Measurements from ENCODE around the gene TST. TPM values are rescaled to one million over a fixed set of nuclear protein-coding genes. Genes with fewer than 3 reads are reported as not detected.

Gene TST
- total RNA-seq, 2 donors from 2014 or later = 3.5 to 6.7 TPM

- no peaks in the 10 kb centered on the region for H3K36me3 Mint-ChIP-seq (ENCODE audit: insufficient read depth in 2 of 2)
These were observed 13.6 kb upstream of the TST start for GRCh38 chr22:37032535-37033460.

DNA sequence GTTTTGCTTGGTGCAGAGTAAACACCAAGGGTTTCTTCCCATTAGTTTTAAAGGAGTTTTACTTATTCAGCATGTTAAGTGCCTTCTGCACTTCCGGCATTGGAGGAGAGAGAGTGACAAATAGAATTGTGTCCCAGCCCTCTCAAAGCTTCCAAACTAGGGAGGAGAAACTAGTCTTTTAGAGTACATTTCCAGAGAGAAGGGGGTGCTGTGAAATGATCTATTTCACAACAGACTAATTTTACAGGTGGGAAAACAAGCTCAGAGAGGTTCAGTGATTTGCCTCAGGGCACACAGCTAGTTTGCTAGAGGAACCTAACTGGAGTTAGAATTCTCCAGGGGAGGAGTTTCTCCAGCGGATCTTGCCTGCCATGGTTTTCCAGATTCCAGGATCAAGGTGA lies 12.9 kb upstream of the TST start:
- Mint-ChIP-seq H3K4me3 (no peak overlapping the region), H3K36me3 (ENCODE audit: insufficient read depth in 2 of 2) (no peaks in the 10 kb centered on the region), H3K9me3 (no peaks in the 10 kb centered on the region), H3K27ac (no peak overlapping the region), H3K4me1 (ENCODE audit: low read depth) (no peaks in the 10 kb centered on the region), H3K27me3 (ENCODE audit: low read depth) (peaks cover 15% of the 10 kb centered on the region)
- ATAC-seq (replicated peaks in 1 of 2) (no peak), DNase-seq (no peak)

More at GRCh38 chr22:37032535-37033460, 13.6 kb upstream of the TST start:
- peaks cover 15% of the 10 kb centered on the region for H3K27me3 Mint-ChIP-seq (ENCODE audit: low read depth)
- no peak for DNase-seq
- H3K27ac Mint-ChIP-seq = no peak overlapping the region
- no peak overlapping the region for H3K4me3 Mint-ChIP-seq
- no peak for ATAC-seq (replicated peaks in 1 of 2)
- H3K9me3 Mint-ChIP-seq = no peaks in the 10 kb centered on the region
- no peaks in the 10 kb centered on the region for H3K4me1 Mint-ChIP-seq (ENCODE audit: low read depth)

- Mint-ChIP-seq H3K4me3 (no peak overlapping the region), H3K27me3 (ENCODE audit: low read depth) (peaks cover 11% of the 10 kb centered on the region), H3K4me1 (ENCODE audit: low read depth) (no peaks in the 10 kb centered on the region), H3K36me3 (ENCODE audit: insufficient read depth in 2 of 2) (no peaks in the 10 kb centered on the region), H3K9me3 (no peaks in the 10 kb centered on the region), H3K27ac (no peak overlapping the region)
- no peak for DNase-seq
- no peak for ATAC-seq (replicated peaks in 1 of 2)
These were observed 11.5 kb upstream of the TST start for GRCh38 chr22:37030560-37031281.

GRCh38 chr22:37028692-37029674 lies 9.7 kb upstream of the TST start:
- no peak overlapping the region for H3K27ac Mint-ChIP-seq
- no peak for DNase-seq
- H3K4me1 Mint-ChIP-seq (ENCODE audit: low read depth) = no peaks in the 10 kb centered on the region
- H3K27me3 Mint-ChIP-seq (ENCODE audit: low read depth) = no peaks in the 10 kb centered on the region
- no peak overlapping the region for H3K4me3 Mint-ChIP-seq
- no peaks in the 10 kb centered on the region for H3K9me3 Mint-ChIP-seq
- no peaks in the 10 kb centered on the region for H3K36me3 Mint-ChIP-seq (ENCODE audit: insufficient read depth in 2 of 2)
- ATAC-seq (replicated peaks in 1 of 2) = no peak

- DNase-seq (no peak), ATAC-seq (replicated peaks in 1 of 2) (no peak)
- no peaks in the 10 kb centered on the region for H3K27me3 Mint-ChIP-seq (ENCODE audit: low read depth)
- H3K4me3 Mint-ChIP-seq = no peak overlapping the region
- H3K36me3 Mint-ChIP-seq (ENCODE audit: insufficient read depth in 2 of 2) = no peaks in the 10 kb centered on the region
- H3K4me1 Mint-ChIP-seq (ENCODE audit: low read depth) = no peaks in the 10 kb centered on the region
- H3K27ac Mint-ChIP-seq = no peak overlapping the region
- H3K9me3 Mint-ChIP-seq = no peaks in the 10 kb centered on the region
These were observed 8.3 kb upstream of the TST start for GRCh38 chr22:37027556-37027955.

DNA sequence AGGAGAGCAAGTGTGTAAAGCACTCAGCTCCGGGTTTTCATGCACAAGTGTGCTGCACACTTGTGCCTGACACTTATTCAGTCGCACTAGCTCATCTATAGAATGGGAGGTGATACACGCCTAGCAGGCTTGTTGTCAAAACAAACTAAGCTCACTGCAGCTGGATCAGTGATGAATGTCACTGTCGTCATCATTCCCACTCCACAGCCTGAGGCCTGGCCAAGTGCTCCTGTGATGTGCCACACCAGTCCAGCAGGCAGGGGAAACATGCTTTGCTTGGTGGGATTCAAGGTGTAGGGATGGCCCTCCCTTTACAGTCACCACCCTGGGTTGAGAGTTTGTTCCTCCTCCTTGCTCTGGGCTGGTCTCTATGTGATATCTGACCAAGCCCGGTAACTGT lies 7.1 kb upstream of the TST start:
- Mint-ChIP-seq H3K9me3 (no peaks in the 10 kb centered on the region), H3K36me3 (ENCODE audit: insufficient read depth in 2 of 2) (no peaks in the 10 kb centered on the region), H3K27me3 (ENCODE audit: low read depth) (peaks cover 7% of the 10 kb centered on the region), H3K4me1 (ENCODE audit: low read depth) (peaks cover 6% of the 10 kb centered on the region), H3K4me3 (no peak overlapping the region), H3K27ac (no peak overlapping the region)
- DNase-seq = no peak
- no peak for ATAC-seq (replicated peaks in 1 of 2)

DNA sequence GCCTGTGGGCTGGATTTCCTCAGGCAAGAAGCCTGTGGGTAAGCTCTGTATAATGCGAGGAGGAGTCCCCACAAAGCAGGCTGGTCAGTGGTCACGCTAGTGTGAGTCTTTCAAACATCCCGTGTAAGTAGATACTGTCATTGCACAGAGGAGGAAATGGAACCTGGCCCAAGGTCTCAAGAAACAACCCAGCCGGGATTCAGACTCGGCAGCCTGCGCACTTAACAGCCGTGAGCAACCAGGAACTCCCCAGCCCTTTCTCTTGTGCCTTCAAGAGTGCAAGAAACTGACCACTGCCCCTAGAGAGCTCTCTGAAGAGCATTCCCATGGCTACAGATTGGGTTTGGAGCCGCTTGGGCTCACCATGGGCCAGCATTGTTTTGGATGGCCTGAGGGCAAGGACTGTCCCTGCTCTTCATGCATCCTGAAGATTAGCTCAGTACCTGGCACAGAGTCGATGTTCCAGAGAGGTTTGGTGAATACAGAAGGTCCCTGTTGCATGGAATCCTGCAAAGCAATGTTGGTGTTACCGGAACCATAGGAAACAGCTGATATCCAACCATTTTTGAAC lies 6.3 kb upstream of the TST start:
- H3K4me3 Mint-ChIP-seq = no peak overlapping the region
- H3K27me3 Mint-ChIP-seq (ENCODE audit: low read depth) = peaks cover 7% of the 10 kb centered on the region
- H3K36me3 Mint-ChIP-seq (ENCODE audit: insufficient read depth in 2 of 2) = no peaks in the 10 kb centered on the region
- DNase-seq (no peak), ATAC-seq (replicated peaks in 1 of 2) (no peak)
- H3K27ac Mint-ChIP-seq = no peak overlapping the region
- H3K4me1 Mint-ChIP-seq (ENCODE audit: low read depth) = peaks cover 8% of the 10 kb centered on the region
- no peaks in the 10 kb centered on the region for H3K9me3 Mint-ChIP-seq

- no peaks in the 10 kb centered on the region for H3K9me3 Mint-ChIP-seq
- H3K36me3 Mint-ChIP-seq (ENCODE audit: insufficient read depth in 2 of 2) = no peaks in the 10 kb centered on the region
- H3K27ac Mint-ChIP-seq = no peak overlapping the region
- peaks cover 7% of the 10 kb centered on the region for H3K27me3 Mint-ChIP-seq (ENCODE audit: low read depth)
- DNase-seq (no peak), ATAC-seq (replicated peaks in 1 of 2) (no peak)
- no peak overlapping the region for H3K4me3 Mint-ChIP-seq
- H3K4me1 Mint-ChIP-seq (ENCODE audit: low read depth) = peaks cover 10% of the 10 kb centered on the region
These were observed 5.3 kb upstream of the TST start for GRCh38 chr22:37024339-37025157.

GRCh38 chr22:37023743-37024338 lies 4.6 kb upstream of the TST start:
- DNase-seq (no peak), ATAC-seq (replicated peaks in 1 of 2) (no peak)
- peaks cover 10% of the 10 kb centered on the region for H3K4me1 Mint-ChIP-seq (ENCODE audit: low read depth)
- H3K4me3 Mint-ChIP-seq = no peak overlapping the region
- H3K27me3 Mint-ChIP-seq (ENCODE audit: low read depth) = peaks cover 7% of the 10 kb centered on the region
- no peaks in the 10 kb centered on the region for H3K36me3 Mint-ChIP-seq (ENCODE audit: insufficient read depth in 2 of 2)
- no peaks in the 10 kb centered on the region for H3K9me3 Mint-ChIP-seq
- H3K27ac Mint-ChIP-seq = no peak overlapping the region

DNA sequence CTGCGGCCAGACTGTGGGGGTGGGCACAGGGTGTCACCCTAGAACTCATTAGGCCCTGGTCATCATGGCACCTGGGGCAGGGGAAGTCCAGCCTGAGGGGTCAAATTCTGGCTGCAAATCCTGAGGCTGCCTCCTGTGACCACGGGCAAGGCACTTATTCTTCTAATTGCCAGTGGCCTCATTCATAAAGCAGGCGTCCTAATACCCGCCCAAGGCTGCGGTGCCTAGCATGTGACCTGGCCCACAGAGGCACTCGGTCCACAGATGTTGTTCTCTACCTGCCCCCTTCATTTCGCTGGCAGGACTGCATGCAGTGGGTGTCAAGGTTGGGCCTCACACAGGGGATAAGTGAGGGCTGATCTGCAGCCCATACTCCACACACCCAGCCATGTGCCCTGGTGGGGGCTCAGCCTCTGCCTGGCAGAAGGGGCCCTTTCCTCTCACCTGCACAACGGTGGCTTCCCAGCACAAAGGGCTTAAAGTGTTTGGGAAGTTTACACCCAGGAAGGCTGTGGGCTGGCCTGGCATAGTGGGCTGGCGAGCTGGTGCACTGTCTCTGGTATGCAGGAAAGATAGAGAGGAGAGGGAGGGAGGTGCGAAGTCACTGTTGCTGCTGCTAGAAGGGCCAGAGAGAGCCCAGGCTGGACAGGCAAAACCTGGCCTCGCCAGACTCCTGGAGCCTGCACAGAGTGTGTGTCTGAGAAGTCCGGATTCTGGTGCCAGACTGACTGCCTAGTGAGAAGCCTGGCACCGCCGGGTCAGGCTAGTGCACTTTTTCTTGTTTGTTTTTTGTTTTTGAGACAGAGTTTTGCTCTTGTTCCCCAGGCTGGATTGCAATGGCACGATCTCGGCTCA lies 3.5 kb upstream of the TST start:
- Mint-ChIP-seq H3K36me3 (ENCODE audit: insufficient read depth in 2 of 2) (no peaks in the 10 kb centered on the region), H3K4me3 (no peak overlapping the region), H3K9me3 (no peaks in the 10 kb centered on the region), H3K27me3 (ENCODE audit: low read depth) (peaks cover 12% of the 10 kb centered on the region), H3K4me1 (ENCODE audit: low read depth) (peaks cover 10% of the 10 kb centered on the region), H3K27ac (no peak overlapping the region)
- DNase-seq = no peak
- ATAC-seq (replicated peaks in 1 of 2) = no peak
